Brain microvascular endothelial cell (primary cell): ENCODE measurements around the gene MSLN.

Experiments
- DNase-seq: peaks from one replicate; pipeline ENCODE4 v3.0.0-alpha.2; 2020
- H3K27ac ChIP-seq: fragments of 250-450 bp; sonication (Bioruptor Pico); 2 replicates; pipeline ENCODE4 v1.5.1; 2020; ENCODE audit warnings: mild to moderate bottlenecking, moderate library complexity
- H3K27me3 ChIP-seq: fragments of 250-450 bp; sonication (Bioruptor Pico); replicated peaks from 2 replicates; pipeline ENCODE4 v1.5.1; 2020; ENCODE audit warnings: mild to moderate bottlenecking
- H3K36me3 ChIP-seq: fragments of 250-450 bp; sonication (Bioruptor Pico); replicated peaks from 2 replicates; pipeline ENCODE4 v1.5.1; 2020; ENCODE audit warnings: mild to moderate bottlenecking
- H3K4me3 ChIP-seq: 2 replicates; pipeline ENCODE4 v1.5.1; 2011; ENCODE audit warnings: low read depth, mild to moderate bottlenecking, control low read depth, low read length, moderate library complexity
- in situ Hi-C: cut with HindIII; loops from 2 replicates; pipeline ENCODE4 v1.10.0; 2017; ENCODE audit warnings: low sequenced_read_pairs, low pct_ligation_motif_present
- TF ChIP-seq, protein P1 (sequence below): IDR thresholded peaks from 2 replicates; pipeline ENCODE4 v1.5.1; 2011; ENCODE audit warnings: low read depth, mild to moderate bottlenecking, moderate library complexity, low read length, control low read depth, inconsistent platforms; ENCODE audit errors: missing control alignments

The MSLN gene

DNA sequence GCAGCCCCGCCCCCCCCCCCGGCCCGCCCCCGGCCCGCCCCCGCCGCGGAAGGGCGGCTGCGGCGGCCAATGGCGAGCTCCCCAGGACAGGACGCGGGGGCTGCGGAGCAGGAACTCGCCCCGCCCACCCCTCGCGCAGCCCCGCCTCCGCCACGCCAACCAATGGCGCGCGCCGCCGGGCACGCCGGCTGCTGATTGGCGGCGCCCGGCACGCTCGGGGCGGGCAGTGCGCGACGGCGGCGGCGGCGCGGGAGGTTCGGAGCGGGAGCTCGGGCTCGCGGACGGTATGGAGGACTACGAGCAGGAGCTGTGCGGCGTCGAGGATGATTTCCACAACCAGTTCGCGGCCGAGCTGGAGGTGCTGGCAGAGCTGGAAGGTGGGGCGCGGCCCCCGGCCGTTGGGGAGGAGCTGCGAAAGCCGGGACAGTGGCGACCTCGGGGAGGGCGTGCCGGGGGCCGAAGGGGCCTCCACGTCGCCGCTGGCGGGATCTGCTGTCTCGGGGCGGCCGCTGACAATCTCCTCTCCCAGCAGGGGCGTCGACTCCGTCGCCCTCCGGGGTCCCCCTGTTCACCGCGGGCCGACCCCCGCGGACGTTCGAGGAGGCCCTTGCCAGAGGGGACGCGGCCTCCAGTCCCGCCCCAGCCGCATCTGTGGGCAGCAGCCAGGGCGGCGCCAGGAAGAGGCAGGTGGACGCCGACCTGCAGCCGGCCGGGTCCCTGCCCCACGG lies 28.0 kb downstream of the MSLN start, which contains the start of gene CHTF18:
Gene CHTF18, plus strand, starts transcription at position 222 of the 728 bp plus-strand sequence. Its CDS starts 65 bp downstream, at position 287.
- Histone ChIP-seq H3K4me3 (peak within 1 kb of the TSS; percentile 89), H3K27ac (peak within 1 kb of the TSS; percentile 49), H3K36me3 (peaks cover 16% of the 10 kb centered on the region), H3K27me3 (no peaks in the 10 kb centered on the region)
- DNase-seq, result peak; percentile 83
- TF ChIP-seq, protein P1, sequence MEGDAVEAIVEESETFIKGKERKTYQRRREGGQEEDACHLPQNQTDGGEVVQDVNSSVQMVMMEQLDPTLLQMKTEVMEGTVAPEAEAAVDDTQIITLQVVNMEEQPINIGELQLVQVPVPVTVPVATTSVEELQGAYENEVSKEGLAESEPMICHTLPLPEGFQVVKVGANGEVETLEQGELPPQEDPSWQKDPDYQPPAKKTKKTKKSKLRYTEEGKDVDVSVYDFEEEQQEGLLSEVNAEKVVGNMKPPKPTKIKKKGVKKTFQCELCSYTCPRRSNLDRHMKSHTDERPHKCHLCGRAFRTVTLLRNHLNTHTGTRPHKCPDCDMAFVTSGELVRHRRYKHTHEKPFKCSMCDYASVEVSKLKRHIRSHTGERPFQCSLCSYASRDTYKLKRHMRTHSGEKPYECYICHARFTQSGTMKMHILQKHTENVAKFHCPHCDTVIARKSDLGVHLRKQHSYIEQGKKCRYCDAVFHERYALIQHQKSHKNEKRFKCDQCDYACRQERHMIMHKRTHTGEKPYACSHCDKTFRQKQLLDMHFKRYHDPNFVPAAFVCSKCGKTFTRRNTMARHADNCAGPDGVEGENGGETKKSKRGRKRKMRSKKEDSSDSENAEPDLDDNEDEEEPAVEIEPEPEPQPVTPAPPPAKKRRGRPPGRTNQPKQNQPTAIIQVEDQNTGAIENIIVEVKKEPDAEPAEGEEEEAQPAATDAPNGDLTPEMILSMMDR, result no peak
- in situ Hi-C loops, result no loop called here

DNA sequence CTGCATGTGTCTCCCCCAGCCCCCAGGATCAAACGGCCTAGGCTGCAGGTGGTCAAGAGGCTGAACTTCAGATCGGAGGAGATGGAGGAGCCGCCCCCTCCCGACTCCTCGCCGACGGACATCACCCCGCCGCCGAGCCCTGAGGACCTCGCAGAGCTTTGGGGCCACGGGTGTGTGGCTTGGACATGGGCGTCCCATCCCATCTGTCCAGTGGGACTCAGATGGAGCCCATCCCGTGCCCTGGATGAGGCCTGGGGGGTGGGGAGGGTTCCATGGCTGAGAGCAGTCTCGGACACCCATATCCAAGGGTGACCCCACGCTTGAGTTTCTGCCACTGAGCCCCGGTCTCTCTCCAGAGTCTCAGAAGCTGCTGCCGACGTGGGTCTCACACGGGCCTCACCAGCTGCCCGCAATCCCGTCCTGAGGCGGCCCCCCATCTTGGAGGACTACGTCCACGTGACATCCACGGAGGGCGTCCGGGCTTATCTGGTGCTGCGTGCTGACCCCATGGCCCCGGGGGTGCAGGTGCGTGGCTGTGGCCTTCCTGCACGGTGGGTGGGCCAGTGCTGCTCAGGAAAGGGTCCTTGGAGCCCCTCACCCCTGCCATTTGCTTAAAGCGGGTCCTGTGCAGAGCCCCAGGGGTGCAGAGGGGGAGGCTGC lies 28.8 kb downstream of the MSLN start:
- no peak for DNase-seq
- in situ Hi-C loops, result no loop called here
- TF ChIP-seq, protein P1, result no peak
- Histone ChIP-seq H3K27me3 (no peaks in the 10 kb centered on the region), H3K36me3 (peaks cover 16% of the 10 kb centered on the region), H3K27ac (no peak overlapping the region), H3K4me3 (peak overlapping the region; percentile 79)

DNA sequence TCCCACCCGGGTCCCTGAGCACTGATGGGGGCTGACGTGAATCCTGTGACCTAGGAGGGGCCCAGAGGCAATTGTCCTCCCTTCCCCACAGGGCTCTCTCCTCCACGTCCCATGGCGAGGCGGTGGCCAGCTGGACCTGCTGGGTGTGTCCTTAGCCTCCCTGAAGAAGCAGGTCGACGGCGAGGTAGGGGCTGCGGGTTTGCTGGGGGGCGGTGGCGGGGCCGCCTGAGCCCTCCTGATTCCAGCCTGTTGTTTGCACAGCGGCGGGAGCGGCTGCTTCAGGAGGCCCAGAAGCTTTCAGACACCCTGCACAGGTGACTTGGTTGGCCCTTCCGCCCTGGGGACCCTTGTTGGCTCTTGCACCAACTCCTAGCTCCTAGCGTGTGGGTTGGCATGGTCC lies 29.6 kb downstream of the MSLN start:
- H3K27me3 ChIP-seq, result no peaks in the 10 kb centered on the region
- no peak overlapping the region for H3K4me3 ChIP-seq
- TF ChIP-seq, protein P1, result no peak
- no peak for DNase-seq
- in situ Hi-C loops, result no loop called here
- H3K36me3 ChIP-seq, result peaks cover 16% of the 10 kb centered on the region
- H3K27ac ChIP-seq, result no peak overlapping the region

DNA sequence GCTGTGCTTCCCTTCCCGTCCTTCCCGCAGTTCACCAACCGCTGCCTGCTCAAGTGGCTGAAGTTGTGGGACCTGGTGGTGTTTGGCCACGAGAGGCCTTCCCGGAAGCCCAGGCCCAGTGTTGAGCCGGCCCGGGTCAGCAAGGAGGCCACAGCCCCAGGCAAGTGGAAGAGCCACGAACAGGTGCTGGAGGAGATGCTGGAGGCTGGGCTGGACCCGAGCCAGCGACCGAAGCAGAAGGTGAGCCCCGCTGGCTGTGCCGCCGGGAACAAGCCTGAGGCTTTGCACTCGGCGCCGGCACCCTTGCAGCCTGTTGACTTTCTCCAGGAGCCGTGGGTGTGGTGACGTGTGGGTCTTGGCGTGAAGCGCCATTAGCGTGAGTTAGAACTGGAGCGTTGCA lies 30.6 kb downstream of the MSLN start:
- H3K27me3 ChIP-seq, result no peaks in the 10 kb centered on the region
- H3K27ac ChIP-seq, result no peak overlapping the region
- TF ChIP-seq, protein P1, result no peak
- no peak overlapping the region for H3K4me3 ChIP-seq
- in situ Hi-C loops, result no loop called here
- H3K36me3 ChIP-seq, result peaks cover 7% of the 10 kb centered on the region
- no peak for DNase-seq

DNA sequence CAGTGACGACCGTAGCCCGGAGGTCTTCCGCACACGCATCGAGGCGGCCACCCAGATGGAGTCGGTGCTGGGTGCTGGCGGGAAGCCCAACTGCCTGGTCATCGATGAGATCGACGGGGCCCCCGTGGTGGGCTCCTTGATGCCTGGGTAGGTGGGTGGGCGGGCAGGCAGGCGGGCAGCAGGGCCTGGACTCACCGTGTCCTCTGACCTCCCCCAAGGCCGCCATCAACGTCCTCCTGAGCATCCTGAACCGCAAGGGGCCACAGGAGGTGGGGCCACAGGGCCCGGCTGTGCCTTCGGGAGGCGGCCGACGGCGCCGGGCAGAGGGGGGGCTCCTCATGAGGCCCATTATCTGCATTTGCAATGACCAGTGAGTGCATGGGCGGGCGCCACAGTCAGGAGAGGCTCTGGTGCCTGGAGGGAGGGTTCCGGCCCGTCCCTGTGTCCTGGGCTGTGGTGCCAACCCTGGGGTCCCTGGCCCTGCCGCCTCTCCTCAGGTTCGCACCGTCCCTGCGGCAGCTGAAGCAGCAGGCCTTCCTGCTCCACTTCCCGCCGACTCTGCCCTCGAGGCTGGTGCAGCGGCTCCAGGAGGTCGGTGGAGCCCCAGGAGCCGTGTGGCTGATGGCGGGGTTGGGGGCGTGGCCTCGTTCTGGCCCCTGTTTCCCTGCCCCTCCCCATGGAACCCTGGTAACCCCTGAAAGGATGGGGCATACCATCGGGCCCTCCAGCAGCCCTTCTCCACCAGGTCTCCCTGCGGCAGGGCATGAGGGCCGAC lies 31.9 kb downstream of the MSLN start:
- Histone ChIP-seq H3K27ac (no peak overlapping the region), H3K27me3 (no peaks in the 10 kb centered on the region), H3K36me3 (peaks cover 2% of the 10 kb centered on the region), H3K4me3 (no peak overlapping the region)
- TF ChIP-seq, protein P1, result no peak
- DNase-seq, result no peak
- in situ Hi-C loops, result no loop called here
